H1 (cell line): ENCODE results near the gene ZNF77. TPM values are rescaled to one million over a fixed set of nuclear protein-coding genes. Genes with fewer than 3 reads are reported as not detected.

Experiments used
- CTCF ChIA-PET: fragments of 300-600 bp; sonication (Branson Sonifier 250); formaldehyde crosslinking; loops from one replicate; lab custom pipeline; 2021; ENCODE audit not compliant: partially characterized antibody; lab: Charles Lee
- POLR2A ChIA-PET: fragments of 300-600 bp; sonication (Branson Sonifier 250); formaldehyde crosslinking; loops from one replicate; lab custom pipeline; 2021; ENCODE audit warnings: inconsistent platforms; ENCODE audit not compliant: partially characterized antibody; lab: Charles Lee
- DNase-seq, 2 experiments: peaks; one replicate each; pipeline versions ENCODE4 v3.0.0 to v3.0.0-alpha.2; 2010 to 2022; ENCODE audit warnings: low spot score in 2 of 2, low read depth in 1 of 2, mixed read lengths in 1 of 2
- FAIRE-seq: peaks from 2 replicates; lab custom pipeline; 2011; peaks lifted over from hg19 to GRCh38; lab: Jason Lieb, UNC
- H2AFZ ChIP-seq: 2 replicates; pipeline ENCODE4 v1.8.1; 2012; ENCODE audit warnings: low read length, inconsistent platforms
- H2AK5ac ChIP-seq: 2 replicates; pipeline ENCODE4 v1.6.1; 2013; ENCODE audit warnings: low read depth, low read length
- H2BK120ac ChIP-seq: replicated peaks from 2 replicates; pipeline ENCODE3; 2013; ENCODE audit warnings: low read depth, low read length, inconsistent platforms
- H2BK12ac ChIP-seq: 2 replicates; pipeline ENCODE4 v1.6.1; 2013; ENCODE audit warnings: low read depth, low read length
- H2BK15ac ChIP-seq: 2 replicates; pipeline ENCODE4 v1.6.1; 2013; ENCODE audit warnings: low read length
- H2BK20ac ChIP-seq: 2 replicates; pipeline ENCODE4 v1.6.1; 2013; ENCODE audit warnings: low read length
- H2BK5ac ChIP-seq: 2 replicates; pipeline ENCODE4 v1.6.1; 2013; ENCODE audit warnings: low read depth, low read length
- H3K14ac ChIP-seq: 2 replicates; pipeline ENCODE4 v1.6.1; 2013; ENCODE audit warnings: inconsistent platforms; ENCODE audit not compliant: insufficient read length
- H3K18ac ChIP-seq: 2 replicates; pipeline ENCODE4 v1.6.1; 2013; ENCODE audit warnings: low read length; ENCODE audit errors: extremely low read depth
- H3K23ac ChIP-seq: 2 replicates; pipeline ENCODE4 v1.6.1; 2013; ENCODE audit warnings: inconsistent platforms; ENCODE audit not compliant: insufficient read length
- H3K23me2 ChIP-seq: 2 replicates; pipeline ENCODE4 v1.6.1; 2013; ENCODE audit warnings: low read depth, low read length
- H3K27ac ChIP-seq: 2 replicates; pipeline ENCODE4 v1.6.1; 2011; ENCODE audit warnings: low read depth, low read length, inconsistent platforms
- H3K27me3 ChIP-seq, 4 experiments: replicated peaks in 1 of 4; 1 replicate in 1 of 4; 2 replicates in 3 of 4; pipeline versions ENCODE4 v1.6.1 to v1.8.1; 2011 to 2013; ENCODE audit warnings: low read length in 3 of 4, mild to moderate bottlenecking in 3 of 4, inconsistent platforms in 2 of 4, mixed read lengths in 2 of 4, moderate library complexity in 1 of 4; ENCODE audit not compliant: control insufficient read depth in 3 of 4, insufficient read depth in 3 of 4; ENCODE audit errors: extremely low read depth in 1 of 4
- H3K36me3 ChIP-seq, 4 experiments: 2 replicates each; pipeline versions ENCODE4 v1.6.1 to v1.8.1; 2011 to 2013; ENCODE audit warnings: mild to moderate bottlenecking in 4 of 4, low read length in 3 of 4, moderate library complexity in 2 of 4, control low read depth in 1 of 4, inconsistent platforms in 1 of 4; ENCODE audit not compliant: insufficient read depth in 4 of 4, control insufficient read depth in 2 of 4
- H3K4ac ChIP-seq: replicated peaks from 2 replicates; pipeline ENCODE3; 2013; ENCODE audit warnings: low read length, low read depth, mixed read lengths, inconsistent platforms; ENCODE audit not compliant: insufficient read length
- H3K4me1 ChIP-seq, 4 experiments: replicated peaks in 1 of 4; 1 replicate in 1 of 4; 2 replicates in 3 of 4; pipeline versions ENCODE4 v1.6.1 to v1.8.1; 2011 to 2013; ENCODE audit warnings: low read length in 3 of 4, inconsistent platforms in 2 of 4, mixed read lengths in 1 of 4; ENCODE audit not compliant: insufficient read depth in 4 of 4, control insufficient read depth in 3 of 4
- H3K4me2 ChIP-seq, 2 experiments: 2 replicates each; pipeline versions ENCODE4 v1.6.1 to v1.8.1; 2011 to 2013; ENCODE audit warnings: low read depth in 2 of 2, low read length in 2 of 2, control low read depth in 1 of 2, inconsistent platforms in 1 of 2, mild to moderate bottlenecking in 1 of 2; ENCODE audit not compliant: insufficient read depth in 1 of 2
- H3K4me3 ChIP-seq, 4 experiments: fragments of 200-600, 300-600 bp in 1 of 4; sonication (generic), shearing (Covaris generic), sonication (Bioruptor Twin) in 1 of 4; 2 replicates each; pipeline versions ENCODE4 v1.5.1 to v1.8.1; 2011 to 2016; ENCODE audit warnings: low read length in 4 of 4, low read depth in 3 of 4, control low read depth in 2 of 4, inconsistent platforms in 2 of 4, mild to moderate bottlenecking in 2 of 4, mixed read lengths in 1 of 4, moderate library complexity in 1 of 4; ENCODE audit not compliant: insufficient read depth in 2 of 4; ENCODE audit errors: extremely low read depth in 1 of 4
- H3K56ac ChIP-seq: replicated peaks from 2 replicates; pipeline ENCODE3; 2013; ENCODE audit warnings: low read depth, mild to moderate bottlenecking, mixed read lengths, low read length, inconsistent platforms; ENCODE audit not compliant: insufficient read length
- H3K79me1 ChIP-seq: 2 replicates; pipeline ENCODE4 v1.6.1; 2013; ENCODE audit warnings: low read depth, low read length, control low read depth
- H3K79me2 ChIP-seq, 2 experiments: 2 replicates each; pipeline versions ENCODE4 v1.6.1 to v1.8.1; 2012 to 2013; ENCODE audit warnings: low read length in 2 of 2, mild to moderate bottlenecking in 2 of 2, inconsistent platforms in 1 of 2; ENCODE audit not compliant: insufficient read depth in 2 of 2, control insufficient read depth in 1 of 2
- H3K9ac ChIP-seq, 4 experiments: replicated peaks in 1 of 4; 1 replicate in 1 of 4; 2 replicates in 3 of 4; pipeline versions ENCODE4 v1.6.1 to v1.8.1; 2011 to 2013; ENCODE audit warnings: low read depth in 3 of 4, low read length in 3 of 4, control low read depth in 2 of 4, mild to moderate bottlenecking in 2 of 4, moderate library complexity in 2 of 4, inconsistent platforms in 1 of 4; ENCODE audit errors: extremely low read depth in 1 of 4
- H3K9me3 ChIP-seq, 2 experiments: 2 replicates each; pipeline versions ENCODE4 v1.6.1 to v1.8.1; 2012 to 2013; ENCODE audit warnings: mild to moderate bottlenecking in 2 of 2, moderate library complexity in 2 of 2, control low read depth in 1 of 2, inconsistent platforms in 1 of 2, low read depth in 1 of 2, low read length in 1 of 2, mixed read lengths in 1 of 2; ENCODE audit not compliant: insufficient read depth in 2 of 2
- H4K20me1 ChIP-seq, 2 experiments: replicated peaks in 1 of 2; 2 replicates each; pipeline versions ENCODE3 to v1.8.1; 2011 to 2013; ENCODE audit warnings: inconsistent platforms in 2 of 2, low read length in 2 of 2, mild to moderate bottlenecking in 1 of 2; ENCODE audit not compliant: insufficient read depth in 2 of 2, control insufficient read depth in 1 of 2
- H4K5ac ChIP-seq: 2 replicates; pipeline ENCODE4 v1.6.1; 2013; ENCODE audit warnings: low read length, low read depth, mixed read lengths, inconsistent platforms; ENCODE audit not compliant: insufficient read length
- H4K8ac ChIP-seq: 2 replicates; pipeline ENCODE4 v1.8.0; 2013; ENCODE audit warnings: mild to moderate bottlenecking, moderate library complexity, low read length, inconsistent platforms; ENCODE audit not compliant: insufficient read depth; ENCODE audit errors: extremely low read depth
- H4K91ac ChIP-seq: replicated peaks from 2 replicates; pipeline ENCODE3; 2013; ENCODE audit warnings: low read length, mixed read lengths, inconsistent platforms; ENCODE audit not compliant: insufficient read length
- CREB1 ChIP-seq: IDR thresholded peaks from 2 replicates; pipeline ENCODE4 v1.6.1; 2012; ENCODE audit warnings: inconsistent platforms
- EP300 ChIP-seq, 2 experiments: IDR thresholded peaks; 1 replicate in 1 of 2; 2 replicates in 1 of 2; pipeline ENCODE4 v1.6.1; 2011 to 2012; ENCODE audit warnings: low read depth in 2 of 2, low read length in 2 of 2, mild to moderate bottlenecking in 2 of 2, borderline replicate concordance in 1 of 2, inconsistent platforms in 1 of 2, moderate library complexity in 1 of 2
- GABPA ChIP-seq: IDR thresholded peaks from 2 replicates; pipeline ENCODE4 v1.6.1; 2011; ENCODE audit warnings: mild to moderate bottlenecking, low read length, moderate library complexity, borderline replicate concordance; ENCODE audit not compliant: insufficient read depth
- JUN ChIP-seq: IDR thresholded peaks from 2 replicates; pipeline ENCODE4 v1.6.1; 2011; ENCODE audit warnings: low read depth, mild to moderate bottlenecking, improper control_type of control experiment, low read length
- SP2 ChIP-seq: IDR thresholded peaks from 2 replicates; pipeline ENCODE4 v1.6.1; 2012; ENCODE audit warnings: mild to moderate bottlenecking, low read length, inconsistent platforms
- TCF12 ChIP-seq: IDR thresholded peaks from 2 replicates; pipeline ENCODE4 v1.6.1; 2011; ENCODE audit warnings: low read depth, mild to moderate bottlenecking, low read length
- WGBS, 2 experiments: shearing (Covaris generic) in 1 of 2; methylation state at CpG; one replicate each; pipeline versions ENCODE4 v1.1.6 to v1.1.7; 2013 to 2015; ENCODE audit warnings: low lambda C conversion rate in 2 of 2, mixed read lengths in 2 of 2, inconsistent platforms in 1 of 2, low coverage in 1 of 2, missing lambda C conversion rate in 1 of 2; ENCODE audit not compliant: insufficient replicate concordance in 2 of 2, insufficient coverage in 1 of 2, insufficient read length in 1 of 2; ENCODE audit errors: extremely low coverage in 1 of 2, missing lambda C conversion rate in 1 of 2; 5-methylcytosine and 5-hydroxymethylcytosine counted together
- polyA plus RNA-seq, 7 experiments: library from polyadenylated mRNA; depleted of rRNA in 3 of 7; stranded (reverse) in 5 of 7; unstranded in 2 of 7; fragments of >200 nt in 5 of 7; fragments of 200-250 nt in 2 of 7; gene quantifications; 1 replicate in 5 of 7; 2 replicates in 1 of 7; 4 replicates in 1 of 7; pipeline versions ENCODE4 v1.2.1 to v1.2.3, GENCODE V29; 2011 to 2013; ENCODE audit warnings: missing spikeins in 2 of 7, mixed read lengths in 2 of 7
- total RNA-seq: library from RNA; stranded (reverse); fragmentation: NEBNext Ultra II Directional; extraction: Animal tissue kit (Norgen Biotek cat#: 25700); gene quantifications from 2 replicates; pipeline ENCODE4 v1.2.1, GENCODE V29; 2021
- TF ChIP-seq, protein P1 (sequence below): IDR thresholded peaks from 2 replicates; pipeline ENCODE4 v1.6.1; 2012; ENCODE audit warnings: inconsistent platforms

Gene ZNF77
- total and polyA plus RNA-seq, 2 of the 8 experiments (the other 6 are each of a cell fraction or from before 2014, with no cell fraction given) = 2.9 to 4.7 TPM

DNA sequence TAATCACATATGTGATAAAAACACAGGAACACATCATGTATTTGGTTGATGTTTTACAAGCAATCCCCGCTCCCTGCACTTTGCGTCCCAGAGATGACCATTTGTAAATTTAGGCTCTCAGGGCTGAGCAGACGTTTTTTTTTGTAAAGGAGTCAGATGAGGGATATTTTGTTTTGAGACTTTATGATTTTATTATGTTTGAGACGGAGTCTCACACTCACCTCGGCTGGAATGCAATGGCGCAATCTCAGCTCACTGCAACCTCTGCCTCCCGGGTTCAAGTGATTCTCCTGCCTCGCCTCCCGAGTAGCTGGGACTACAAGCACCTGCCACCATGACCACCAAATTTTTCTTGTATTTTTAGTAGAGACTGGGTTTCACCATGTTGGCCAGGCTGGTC, 34.0 kb upstream of the ZNF77 start:
- CTCF ChIA-PET = interaction anchor here (1.1 kb wide), 1 partner anchor 25 kb away, joined by 3 read pairs; no protein-coding TSS in a partner anchor
- H4K20me1 ChIP-seq = no peaks in the 10 kb centered on the region
- WGBS, 2 experiments = 87% methylated on average over 9 of the region's 9 CpGs; no CpG with 5 or more reads in 1 of the 2 experiments

More for the DNA sequence above, 34.0 kb upstream of the ZNF77 start:
- no peaks in the 10 kb centered on the region for H3K9me3 ChIP-seq
- no peak overlapping the region for H2BK15ac ChIP-seq
- no peak overlapping the region for H4K8ac ChIP-seq
- H3K79me2 ChIP-seq = no peaks in the 10 kb centered on the region
- H3K36me3 ChIP-seq = no peaks in the 10 kb centered on the region
- peaks cover 0 to 25% (median 17%) of the 10 kb centered on the region in 4 experiments; a peak in 6 of 7 replicates for H3K4me1 ChIP-seq
- H3K79me1 ChIP-seq = no peaks in the 10 kb centered on the region
- no peak for FAIRE-seq
- no peak overlapping the region for H2BK120ac ChIP-seq
- no peak overlapping the region for H3K14ac ChIP-seq
- no peak overlapping the region for H2AK5ac ChIP-seq
- no peak overlapping the region for H3K23ac ChIP-seq
- no peak overlapping the region for H4K91ac ChIP-seq
- H3K4me2 ChIP-seq = no peak overlapping the region
- H3K4me3 ChIP-seq = no peak overlapping the region
- POLR2A ChIA-PET = interaction anchor here (4.3 kb wide), 1 partner anchor 8 kb away, joined by 20 read pairs; no protein-coding TSS in a partner anchor
- H3K9ac ChIP-seq = no peak overlapping the region
- H2AFZ ChIP-seq = no peak overlapping the region
- no peak overlapping the region for H4K5ac ChIP-seq
- H3K27ac ChIP-seq = no peak overlapping the region
- TF ChIP-seq TCF12 (no peak), JUN (no peak), GABPA (no peak), CREB1 (no peak), EP300 (IDR thresholded peaks at IDR 0.05; ENCODE audit: borderline replicate concordance in 1 of 2, low read depth in 2 of 2, low read length in 2 of 2) (no peak), SP2 (no peak)
- TF ChIP-seq, protein P1, sequence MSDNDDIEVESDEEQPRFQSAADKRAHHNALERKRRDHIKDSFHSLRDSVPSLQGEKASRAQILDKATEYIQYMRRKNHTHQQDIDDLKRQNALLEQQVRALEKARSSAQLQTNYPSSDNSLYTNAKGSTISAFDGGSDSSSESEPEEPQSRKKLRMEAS = no peak
- TF ChIP-seq, all 59 proteins: peak for 0
- no peak for DNase-seq
- no peak overlapping the region for H3K18ac ChIP-seq
- H3K56ac ChIP-seq = no peak overlapping the region
- H2BK20ac ChIP-seq = no peak overlapping the region
- peaks cover 0 to 16% (median 12%) of the 10 kb centered on the region in 4 experiments; a peak in 6 of 7 replicates for H3K27me3 ChIP-seq
- H2BK5ac ChIP-seq = no peak overlapping the region
- no peak overlapping the region for H3K4ac ChIP-seq
- no peak overlapping the region for H2BK12ac ChIP-seq
- peaks cover 8% of the 10 kb centered on the region; the same call in 1 of the 2 replicates for H3K23me2 ChIP-seq
